Transverse colon (tissue), 3 donors: Measurements from ENCODE around the gene KRT83.

Experiments used
- EP300 ChIP-seq: sonication (generic); formaldehyde crosslinking; IDR thresholded peaks from one replicate; pipeline ENCODE4 v1.6.1; 2017; ENCODE audit warnings: antibody characterized with exemption, low read depth
- POLR2A ChIP-seq: fragments of 450-650 bp; IDR thresholded peaks from one replicate; pipeline ENCODE4 v1.6.1; 2016; ENCODE audit warnings: antibody characterized with exemption, mild to moderate bottlenecking, moderate library complexity
- TF ChIP-seq, protein P1 (sequence below), 5 experiments: fragments of 200-600 bp in 3 of 5; fragments of 450-650 bp in 2 of 5; sonication (generic) in 3 of 5; IDR thresholded peaks; 1 replicate in 2 of 5; 2 replicates in 3 of 5; pipeline ENCODE4 v1.5.1; 2016 to 2017; ENCODE audit warnings: antibody characterized with exemption in 5 of 5, inconsistent platforms in 3 of 5, mild to moderate bottlenecking in 2 of 5, moderate library complexity in 1 of 5

DNA sequence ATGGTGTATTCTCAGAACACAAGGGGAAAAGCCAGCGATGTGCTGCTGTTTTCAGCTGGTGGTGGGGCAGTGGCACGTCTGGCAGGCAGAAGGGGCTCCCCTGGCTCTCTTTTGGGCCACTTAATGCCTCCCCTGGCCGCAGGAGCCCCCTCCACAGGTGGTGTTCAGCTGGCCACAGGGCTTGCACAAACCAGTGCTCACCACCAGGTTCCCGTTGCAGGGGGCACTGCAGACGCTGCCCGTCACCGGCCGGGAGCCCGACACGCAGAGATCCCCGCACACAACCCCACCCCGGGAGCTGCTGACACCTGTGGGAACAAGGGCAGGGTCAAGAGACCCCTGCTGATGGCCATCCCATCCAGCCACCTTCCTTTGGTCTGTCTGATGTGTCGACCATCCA lies 6.7 kb downstream of the KRT83 start:
- no peak for TF ChIP-seq POLR2A
- TF ChIP-seq EP300 = no peak
- TF ChIP-seq, protein P1, sequence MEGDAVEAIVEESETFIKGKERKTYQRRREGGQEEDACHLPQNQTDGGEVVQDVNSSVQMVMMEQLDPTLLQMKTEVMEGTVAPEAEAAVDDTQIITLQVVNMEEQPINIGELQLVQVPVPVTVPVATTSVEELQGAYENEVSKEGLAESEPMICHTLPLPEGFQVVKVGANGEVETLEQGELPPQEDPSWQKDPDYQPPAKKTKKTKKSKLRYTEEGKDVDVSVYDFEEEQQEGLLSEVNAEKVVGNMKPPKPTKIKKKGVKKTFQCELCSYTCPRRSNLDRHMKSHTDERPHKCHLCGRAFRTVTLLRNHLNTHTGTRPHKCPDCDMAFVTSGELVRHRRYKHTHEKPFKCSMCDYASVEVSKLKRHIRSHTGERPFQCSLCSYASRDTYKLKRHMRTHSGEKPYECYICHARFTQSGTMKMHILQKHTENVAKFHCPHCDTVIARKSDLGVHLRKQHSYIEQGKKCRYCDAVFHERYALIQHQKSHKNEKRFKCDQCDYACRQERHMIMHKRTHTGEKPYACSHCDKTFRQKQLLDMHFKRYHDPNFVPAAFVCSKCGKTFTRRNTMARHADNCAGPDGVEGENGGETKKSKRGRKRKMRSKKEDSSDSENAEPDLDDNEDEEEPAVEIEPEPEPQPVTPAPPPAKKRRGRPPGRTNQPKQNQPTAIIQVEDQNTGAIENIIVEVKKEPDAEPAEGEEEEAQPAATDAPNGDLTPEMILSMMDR (IDR thresholded peaks at IDR 0.05) = no peak
